SK-MEL-5 (cell line): Measurements from ENCODE around the gene LTA4H. TPM values are rescaled to one million over a fixed set of nuclear protein-coding genes. Genes with fewer than 3 reads are reported as not detected.

Experiments
- total RNA-seq: library from RNA; depleted of rRNA; stranded (reverse); fragments of >200 nt; shearing (Covaris generic); gene quantifications from 2 replicates; pipeline ENCODE4 v1.2.3, GENCODE V29; 2014; rRNA removed

LTA4H gene
- total RNA-seq, 1 experiment from 2014 or later = 88.4 TPM

Other genes starting within 250 kb of the LTA4H start
- gene NTN4, start 244.8 kb downstream of the LTA4H start, total RNA-seq = 0.58 TPM in 1 of 2 replicates, not detected in the other
- 15.8 and 17.9 TPM in 2 replicates for gene SNRPF, start 176.6 kb downstream of the LTA4H start, total RNA-seq
- gene CCDC38, start 93.0 kb downstream of the LTA4H start, total RNA-seq = 0.16 TPM in 1 of 2 replicates, not detected in the other
- 1.1 and 1.2 TPM in 2 replicates for gene AMDHD1, start 92.3 kb downstream of the LTA4H start, total RNA-seq
- gene HAL, start 39.2 kb downstream of the LTA4H start, total RNA-seq = not detected in 2 replicates
- 18.9 and 19.2 TPM in 2 replicates for gene ELK3, start 158.8 kb upstream of the LTA4H start, total RNA-seq